HG03439 (cell line): ENCODE results near the gene HELT.
"Not testable (repeated sequence)": the region's sequence is repeated elsewhere in the genome, so short reads cannot be mapped to it uniquely, and the experiment has no call there.

Experiments used
- ATAC-seq: cut with Tn5 transposase; IDR thresholded peaks from one replicate; pipeline ENCODE4 v1.9.1; 2021; ENCODE audit warnings: mild to moderate bottlenecking, moderate library complexity; ENCODE audit not compliant: unreplicated experiment

Gene HELT, protein sequence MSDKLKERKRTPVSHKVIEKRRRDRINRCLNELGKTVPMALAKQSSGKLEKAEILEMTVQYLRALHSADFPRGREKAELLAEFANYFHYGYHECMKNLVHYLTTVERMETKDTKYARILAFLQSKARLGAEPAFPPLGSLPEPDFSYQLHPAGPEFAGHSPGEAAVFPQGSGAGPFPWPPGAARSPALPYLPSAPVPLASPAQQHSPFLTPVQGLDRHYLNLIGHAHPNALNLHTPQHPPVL

DNA sequence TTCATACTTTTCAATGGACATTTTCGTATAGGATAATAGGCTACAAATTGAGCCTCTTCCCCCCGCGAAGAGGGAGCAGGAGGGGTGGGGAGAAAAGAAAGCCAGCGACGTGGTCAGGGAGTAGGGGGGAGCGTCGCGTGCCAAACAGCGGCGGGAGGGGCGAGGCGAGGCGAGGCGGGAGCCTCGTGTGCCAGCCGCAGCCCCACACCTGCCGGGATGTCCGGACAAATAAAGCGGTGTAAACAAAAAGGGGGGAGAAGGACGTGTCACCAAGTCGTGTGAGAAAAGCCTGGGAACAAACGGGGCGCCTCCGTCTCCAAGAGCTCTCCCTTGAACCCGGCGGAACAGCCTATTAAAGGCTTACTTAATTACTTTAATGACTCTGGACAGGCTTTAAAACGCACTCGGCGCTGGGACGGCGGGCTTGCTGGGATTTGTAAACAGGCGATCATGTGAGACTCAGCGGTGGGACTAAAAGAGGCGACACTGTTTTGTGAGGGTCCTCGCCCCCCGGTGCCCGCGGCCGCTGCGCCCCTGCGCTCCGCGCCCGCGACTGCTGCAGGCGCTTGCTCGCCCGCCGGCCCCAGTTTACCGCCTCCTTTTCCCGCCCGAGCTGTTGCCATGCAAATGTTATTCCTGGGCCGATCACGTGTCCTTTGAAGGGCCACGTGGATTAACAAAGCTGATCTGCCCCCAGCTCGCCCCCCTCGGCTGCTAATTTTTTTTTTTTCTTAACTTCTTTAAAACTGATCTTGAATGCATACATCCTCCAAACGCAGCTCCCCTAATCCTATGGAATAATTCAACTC, at the start of gene HELT:
Gene HELT (plus strand): TSS at position 527 of the 809 bp plus-strand sequence. CDS start 439 bp downstream, outside the sequence.
- ATAC-seq = no peak

DNA sequence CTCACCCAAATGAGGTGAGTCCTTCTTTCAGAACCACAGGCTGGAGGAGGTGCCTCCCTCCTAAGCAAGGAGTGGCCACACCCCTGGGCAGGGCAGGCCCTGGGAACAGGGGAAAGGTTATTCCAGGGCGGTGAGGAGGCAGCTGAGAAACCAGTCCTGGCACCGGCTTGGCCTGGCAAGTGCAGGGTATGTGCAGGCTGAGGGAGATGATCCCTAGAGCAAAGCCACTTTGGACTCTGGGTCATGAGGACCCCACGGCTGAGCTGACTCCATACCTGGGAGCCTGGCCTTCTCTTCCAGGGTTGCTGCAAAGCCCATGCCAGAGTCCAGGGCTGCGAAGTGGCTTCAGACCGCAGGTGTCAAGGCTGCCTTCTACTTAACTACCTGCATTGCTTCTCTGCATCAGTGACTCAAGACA, 49.5 kb upstream of the HELT start:
- ATAC-seq = no peak

DNA sequence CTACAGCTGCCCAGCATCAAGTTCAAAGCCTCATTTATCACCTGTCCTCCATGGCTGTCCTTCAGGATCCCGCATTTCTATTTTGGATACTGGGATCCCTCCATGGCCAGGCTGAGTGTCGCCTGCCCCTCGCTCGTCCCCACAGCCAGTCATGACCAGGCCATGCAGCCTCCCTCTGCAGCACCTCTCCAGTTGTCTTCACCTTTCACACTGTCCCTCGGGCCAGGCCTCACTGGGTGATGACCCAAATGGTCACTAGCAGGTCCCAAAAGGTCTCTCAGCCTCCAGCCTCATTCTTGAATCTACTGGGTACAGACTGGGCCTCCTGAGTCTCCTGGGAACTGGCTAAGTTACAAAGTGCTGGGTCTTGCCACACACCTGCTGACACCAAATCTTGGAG, 48.7 kb upstream of the HELT start:
- no peak for ATAC-seq

DNA sequence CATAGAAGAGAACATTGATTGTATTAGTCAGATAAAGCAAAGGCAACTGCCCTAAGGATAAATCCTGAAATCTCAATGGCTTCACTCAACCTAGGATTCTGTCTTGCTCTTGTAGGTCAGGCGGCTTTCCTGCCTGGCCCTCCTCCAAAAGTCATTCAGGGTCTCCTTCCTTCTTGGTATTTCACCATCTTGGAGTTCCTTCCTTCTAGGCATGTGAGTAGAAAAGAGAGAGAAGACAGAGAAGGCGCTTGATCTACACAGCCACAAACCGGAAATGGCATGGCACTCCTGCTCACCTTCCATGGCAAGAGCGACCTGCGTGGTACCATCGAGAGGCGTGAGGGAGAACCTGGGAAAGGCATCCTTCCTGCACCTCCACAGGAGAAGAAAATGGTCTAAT, 45.3 kb upstream of the HELT start:
- no peak for ATAC-seq

DNA sequence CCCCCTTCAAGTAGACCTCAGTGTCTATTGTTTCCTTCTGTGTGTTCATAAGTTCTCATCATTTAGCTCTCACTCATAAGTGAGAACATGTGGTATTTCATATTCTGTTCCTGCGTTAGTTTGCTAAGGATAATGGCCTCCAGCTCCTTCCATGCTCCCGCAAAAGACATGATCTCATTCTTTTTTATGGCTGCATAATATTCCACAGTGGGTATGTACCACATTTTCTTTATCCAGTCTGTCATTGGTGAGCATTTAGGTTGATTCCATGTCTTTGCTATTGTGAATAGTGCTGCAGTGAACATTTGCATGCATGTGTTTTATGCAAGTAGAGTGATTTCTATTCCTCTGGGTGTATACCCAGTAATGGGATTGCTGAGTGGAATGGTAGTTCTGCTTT, 41.9 kb upstream of the HELT start:
- not testable (repeated sequence) for ATAC-seq

DNA sequence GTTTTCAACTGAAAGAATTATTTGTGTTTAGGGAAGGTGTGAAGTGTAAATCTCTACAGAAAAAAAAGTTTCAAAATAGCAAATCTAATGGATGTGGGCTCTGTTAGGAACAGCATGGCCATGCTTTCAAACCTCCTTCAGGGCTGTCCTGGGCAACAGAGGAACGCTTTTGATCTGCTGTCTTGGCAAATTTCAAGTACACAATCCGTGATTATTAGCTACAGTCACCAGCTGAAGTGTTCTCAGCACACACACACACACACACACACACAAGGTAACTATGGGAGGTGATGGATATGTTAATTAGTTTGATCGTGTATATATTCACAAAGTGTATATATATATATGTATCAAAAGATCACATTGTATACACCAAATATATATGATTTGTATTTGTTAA, 40.5 kb upstream of the HELT start:
- no peak for ATAC-seq

DNA sequence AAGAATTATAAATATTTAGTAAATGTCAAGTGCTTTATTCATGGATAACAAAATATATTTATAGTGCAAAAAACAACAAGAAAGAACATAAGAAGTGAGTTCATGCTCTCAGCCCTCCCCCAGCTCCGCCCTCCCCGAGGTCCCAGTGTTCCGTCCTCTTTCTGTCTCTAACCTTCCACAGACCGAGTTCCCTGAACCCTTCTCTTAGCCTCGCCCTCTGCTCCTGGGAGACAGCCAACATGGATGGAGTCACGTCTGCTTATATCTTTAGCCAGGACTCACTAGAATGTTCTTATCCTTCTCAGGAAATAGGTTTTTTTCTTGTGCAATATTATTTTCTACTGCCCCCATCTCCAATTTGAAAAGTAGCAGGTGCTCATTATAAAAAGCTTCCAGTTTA, 40.1 kb upstream of the HELT start:
- ATAC-seq = no peak

DNA sequence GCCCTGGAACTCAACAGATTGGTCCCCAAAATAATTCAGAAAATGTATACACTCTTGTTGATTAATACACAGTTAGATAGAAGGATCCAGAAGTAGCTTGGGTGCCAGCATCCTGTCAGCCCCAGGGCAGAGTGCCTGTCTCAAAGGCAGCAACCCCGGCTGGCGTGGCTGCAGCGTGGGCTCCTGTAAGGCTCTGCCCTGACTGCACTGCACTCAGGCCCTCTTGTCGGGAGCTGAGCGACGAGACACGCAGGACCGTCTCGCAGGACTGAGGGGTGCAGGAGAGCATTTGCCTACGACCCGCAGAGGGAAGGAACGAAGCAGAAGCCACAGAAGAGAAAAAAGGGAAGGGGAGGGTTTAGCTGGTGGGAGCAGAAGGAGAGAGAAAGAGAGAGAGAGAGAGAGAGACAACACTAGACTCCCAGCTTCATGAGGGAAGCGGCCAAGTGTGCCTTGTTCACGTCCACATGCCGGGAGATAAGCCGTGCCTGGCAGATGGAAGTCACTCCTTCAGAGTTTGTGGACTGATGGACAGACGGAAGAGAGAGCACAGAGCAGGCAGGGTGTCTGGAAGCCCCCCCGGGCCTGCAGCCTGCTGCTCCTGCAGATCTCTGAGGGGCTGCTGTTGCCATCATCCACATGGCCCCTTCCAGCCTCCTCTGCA, 38.7 kb upstream of the HELT start:
- ATAC-seq = no peak

DNA sequence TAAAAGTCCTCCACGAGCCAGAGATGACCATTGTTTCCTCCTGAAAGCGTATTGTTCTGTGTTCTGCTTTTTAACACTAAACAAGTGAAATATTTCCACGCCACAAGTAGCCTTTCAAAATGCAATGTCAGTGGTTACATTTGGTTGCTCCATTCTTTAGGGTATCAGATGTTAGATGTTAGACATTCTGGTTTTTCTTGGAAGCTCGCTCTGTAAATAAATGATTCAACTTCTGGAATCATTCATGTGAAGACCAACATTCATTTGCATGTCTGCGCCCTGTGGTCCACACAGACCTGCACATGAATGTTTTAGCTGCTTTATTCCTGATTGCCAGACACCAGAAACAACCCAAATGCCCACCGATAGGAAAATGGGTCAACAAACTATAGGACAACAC, 38.0 kb upstream of the HELT start:
- no peak for ATAC-seq

DNA sequence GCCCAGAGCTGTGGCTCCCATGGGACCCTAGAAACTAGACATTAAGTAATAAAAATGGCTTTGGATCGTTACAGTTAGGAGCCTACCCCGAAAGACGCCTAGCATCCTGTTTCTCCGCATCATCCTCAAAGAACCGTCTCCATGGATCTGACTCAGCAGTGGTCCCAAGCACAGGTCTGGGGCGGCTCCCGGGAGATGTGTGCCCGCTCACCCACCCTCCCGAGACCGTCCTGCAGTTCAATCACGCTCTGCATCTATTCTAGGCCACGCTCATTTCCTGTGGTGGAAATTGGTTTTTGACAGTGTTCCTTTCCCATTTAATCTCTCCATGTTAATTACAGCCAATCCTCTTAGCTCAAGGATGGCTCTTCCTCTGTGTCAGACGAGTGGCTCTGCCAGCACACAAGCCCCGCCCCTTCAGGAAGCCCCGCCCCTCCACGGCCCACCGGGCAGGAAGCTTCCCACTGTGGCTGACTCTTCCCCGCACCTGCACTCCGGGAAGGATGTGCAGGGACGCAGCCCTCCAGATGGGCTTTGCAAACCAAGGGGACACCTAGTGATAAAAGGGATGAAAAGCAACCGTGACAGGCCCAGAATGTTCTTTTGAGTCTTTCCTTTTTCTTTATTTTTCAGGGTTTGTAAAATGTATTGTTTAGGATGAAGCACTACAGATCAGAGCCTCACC, 34.5 kb upstream of the HELT start:
- peak; percentile 58 for ATAC-seq

DNA sequence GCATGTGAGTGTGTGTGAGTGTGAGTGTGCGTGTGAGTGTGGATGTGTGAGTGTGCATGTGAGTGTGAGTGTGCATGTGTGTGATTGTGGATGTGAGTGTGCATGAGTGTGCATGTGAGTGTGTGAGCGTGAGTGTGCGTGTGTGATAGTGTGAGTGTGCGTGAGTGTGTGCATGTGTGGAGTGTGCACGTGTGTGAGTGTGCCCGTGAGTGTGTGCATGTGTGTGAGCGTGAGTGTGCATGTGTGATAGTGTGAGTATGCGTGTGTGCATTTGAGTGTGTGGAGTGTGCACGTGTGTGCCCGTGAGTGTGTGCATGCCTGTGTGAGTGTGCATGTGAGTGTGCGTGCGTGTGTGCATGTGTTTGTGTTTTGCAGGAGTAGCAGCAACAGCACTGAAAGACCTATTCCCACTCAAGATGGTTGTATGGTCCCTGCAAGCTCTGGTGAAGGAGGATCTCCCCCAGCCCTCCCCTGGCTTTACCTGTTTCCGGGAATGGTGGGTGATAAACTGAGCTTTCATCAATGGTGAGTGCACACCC, 30.7 kb upstream of the HELT start:
- no peak for ATAC-seq

DNA sequence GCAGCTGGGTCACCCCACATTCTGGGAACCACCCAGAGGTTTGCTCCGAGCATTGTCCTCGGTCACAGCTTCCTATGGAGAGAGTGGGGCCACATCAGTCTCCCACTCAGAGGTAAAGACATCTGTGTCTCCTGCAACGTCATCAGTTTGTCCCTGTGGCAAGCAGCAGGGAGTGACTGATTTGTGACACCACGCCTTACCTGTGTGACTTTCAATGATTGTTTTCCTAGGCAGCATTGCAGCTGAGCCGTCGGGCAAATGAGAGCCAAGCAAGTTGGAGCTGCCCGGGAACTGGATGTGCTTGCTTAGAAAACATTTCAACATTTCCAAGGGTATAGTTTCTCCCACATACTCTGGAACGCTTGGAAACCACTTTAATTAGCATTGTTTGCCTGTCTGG, 29.7 kb upstream of the HELT start:
- ATAC-seq = no peak

DNA sequence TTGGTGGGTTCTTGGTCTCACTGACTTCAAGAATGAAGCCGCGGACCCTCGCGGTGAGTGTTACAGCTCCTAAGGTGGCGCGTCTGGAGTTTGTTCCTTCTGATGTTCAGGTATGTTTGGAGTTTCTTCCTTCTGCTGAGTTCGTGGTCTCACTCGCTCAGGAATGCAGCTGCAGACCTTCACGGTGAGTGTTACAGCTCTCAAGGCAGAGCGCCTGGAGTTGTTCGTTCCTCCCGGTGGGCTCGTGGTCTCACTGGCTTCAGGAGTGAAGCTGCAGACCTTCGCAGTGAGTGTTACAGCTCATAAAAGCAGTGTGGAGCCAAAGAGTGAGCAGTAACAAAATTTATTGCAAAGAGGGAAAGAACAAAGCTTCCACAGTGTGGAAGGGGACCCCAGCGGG, 29.0 kb upstream of the HELT start:
- ATAC-seq = not testable (repeated sequence)

DNA sequence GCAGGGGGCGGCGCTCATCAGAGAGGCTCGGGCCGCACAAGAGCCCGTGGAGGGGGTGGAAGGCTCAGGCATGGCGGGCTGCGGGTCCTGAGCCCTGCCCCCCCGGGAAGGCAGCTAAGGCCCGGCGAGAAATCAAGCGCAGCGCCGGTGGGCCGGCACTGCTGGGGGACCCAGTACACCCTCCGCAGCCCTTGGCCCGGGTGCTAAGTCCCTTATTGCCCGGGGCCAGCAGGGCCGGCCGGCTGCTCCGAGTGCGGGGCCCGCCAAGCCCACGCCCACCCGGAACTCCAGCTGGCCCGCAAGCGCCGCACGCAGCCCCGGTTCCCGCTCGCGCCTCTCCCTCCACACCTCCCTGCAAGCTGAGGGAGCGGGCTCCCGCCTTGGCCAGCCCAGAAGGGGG, 28.2 kb upstream of the HELT start:
- ATAC-seq = not testable (repeated sequence)

DNA sequence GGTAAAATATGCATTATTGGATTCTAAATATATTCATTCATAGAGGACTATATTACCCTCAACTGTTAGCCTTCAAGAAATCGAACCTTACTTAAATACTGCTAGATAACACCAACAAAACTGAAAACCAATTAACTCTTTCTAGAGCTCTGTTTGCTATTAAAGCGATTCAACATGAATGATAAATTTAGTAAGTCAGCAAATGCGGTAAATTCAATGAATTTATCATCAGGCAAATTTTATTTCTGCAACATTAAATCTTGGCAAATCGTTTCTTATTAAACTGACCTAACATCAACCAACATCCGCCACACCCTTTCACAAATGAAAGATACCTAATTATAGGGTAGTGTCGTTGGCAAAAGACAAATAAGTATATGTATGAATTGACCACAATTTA, 26.4 kb upstream of the HELT start:
- ATAC-seq = no peak

DNA sequence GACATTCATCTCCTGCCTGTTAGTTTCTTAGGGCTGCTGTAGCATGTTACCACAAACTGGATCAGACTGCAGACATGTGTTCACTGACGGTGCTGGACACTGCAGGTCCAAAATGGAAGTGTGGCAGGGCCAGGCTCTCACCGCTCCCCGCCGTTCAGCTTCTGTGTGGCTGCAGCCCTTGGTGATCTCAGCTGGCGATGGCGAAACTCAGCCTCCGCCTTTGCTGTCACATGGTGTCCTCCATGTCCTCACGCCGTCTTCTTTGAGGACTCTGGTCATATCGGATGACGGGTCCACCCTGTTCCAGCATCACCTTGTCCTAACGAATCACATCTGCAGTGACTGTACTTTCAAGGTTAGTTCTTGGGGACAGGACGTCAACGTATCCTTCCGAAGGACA, 25.9 kb upstream of the HELT start:
- no peak for ATAC-seq

DNA sequence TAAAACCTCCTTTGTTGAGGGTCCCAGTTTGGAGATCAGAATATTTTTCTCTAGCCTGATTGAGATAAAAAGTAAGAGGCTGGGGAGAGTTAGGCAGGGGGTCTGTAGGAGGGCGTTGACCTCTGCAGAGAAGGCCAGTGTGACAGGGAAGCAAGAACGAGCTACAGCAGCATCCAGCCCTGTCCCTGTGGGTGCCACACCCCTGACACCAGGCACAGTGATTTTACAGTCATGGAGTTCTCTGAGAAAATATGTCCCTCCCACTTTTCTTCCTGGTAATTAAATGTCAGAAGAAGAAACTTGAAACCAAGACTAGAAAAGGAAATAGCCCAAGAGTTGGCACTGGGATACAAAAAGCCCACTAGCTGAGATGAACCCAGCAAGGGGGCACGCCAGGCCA, 25.0 kb upstream of the HELT start:
- no peak for ATAC-seq

DNA sequence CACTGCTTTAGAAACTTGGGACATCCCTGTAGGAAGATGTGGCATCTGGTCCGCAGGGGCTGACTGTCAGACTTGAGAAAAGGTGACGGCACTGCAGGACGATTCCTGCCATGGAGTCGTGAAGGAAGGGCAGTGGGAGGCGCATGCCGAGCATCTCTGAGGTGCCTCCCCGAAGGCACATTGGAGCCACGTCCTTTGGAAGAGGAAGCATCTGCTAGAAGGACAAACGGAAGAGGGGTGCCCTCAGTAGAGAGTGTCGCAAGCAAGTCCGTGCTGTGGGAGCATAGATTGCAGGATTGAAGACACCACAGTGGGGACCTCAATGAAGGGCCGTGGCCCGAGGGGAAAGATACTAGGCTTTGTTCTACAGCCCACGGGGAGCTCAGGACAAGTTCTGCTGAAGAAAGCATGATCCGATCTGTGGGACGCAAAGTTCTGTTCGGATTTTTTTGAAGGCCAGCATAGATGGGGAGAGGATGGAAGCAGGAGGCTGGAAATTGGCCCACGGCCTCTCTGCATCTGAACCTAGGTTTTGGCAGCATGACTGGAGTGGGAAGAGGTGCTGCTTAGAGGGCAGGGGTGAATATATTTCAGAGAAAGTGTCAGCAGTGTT, 24.2 kb upstream of the HELT start:
- no peak for ATAC-seq

DNA sequence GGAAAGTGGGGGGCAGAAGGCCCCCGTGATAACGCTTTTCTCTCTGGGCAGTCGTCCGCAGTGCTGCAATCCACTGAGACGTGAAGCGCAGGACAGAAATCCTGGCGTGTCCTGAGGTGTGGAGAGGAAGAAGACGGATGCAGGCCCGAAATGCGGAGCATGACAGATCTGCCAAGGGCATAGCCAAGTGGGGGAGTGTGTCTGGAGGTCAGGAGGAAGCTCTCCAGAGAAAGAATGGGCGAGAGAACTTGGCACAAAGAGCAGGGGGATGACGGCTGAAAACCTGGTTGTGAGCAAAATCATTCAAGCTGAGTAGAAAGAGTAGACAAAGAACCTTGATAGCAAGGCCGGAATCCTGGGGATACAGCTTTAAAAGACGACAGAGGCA, 23.7 kb upstream of the HELT start:
- ATAC-seq = no peak

DNA sequence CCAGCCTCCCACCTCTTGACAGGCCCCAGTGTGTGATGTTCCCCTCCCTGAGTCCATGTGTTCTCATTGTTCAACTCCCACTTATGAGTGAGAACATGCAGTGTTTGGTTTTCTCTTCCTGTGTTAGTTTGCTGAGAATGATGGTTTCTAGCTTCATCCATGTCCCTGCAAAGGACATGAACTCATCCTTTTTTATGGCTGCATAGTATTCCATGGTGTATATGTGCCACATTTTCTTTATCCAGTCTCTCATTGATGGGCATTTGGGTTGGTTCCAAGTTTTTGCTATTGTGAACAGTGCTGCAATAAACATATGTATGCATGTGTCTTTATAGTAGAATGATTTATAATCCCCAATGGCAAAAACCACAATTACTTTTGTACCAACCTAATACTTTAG, 20.6 kb upstream of the HELT start:
- not testable (repeated sequence) for ATAC-seq

DNA sequence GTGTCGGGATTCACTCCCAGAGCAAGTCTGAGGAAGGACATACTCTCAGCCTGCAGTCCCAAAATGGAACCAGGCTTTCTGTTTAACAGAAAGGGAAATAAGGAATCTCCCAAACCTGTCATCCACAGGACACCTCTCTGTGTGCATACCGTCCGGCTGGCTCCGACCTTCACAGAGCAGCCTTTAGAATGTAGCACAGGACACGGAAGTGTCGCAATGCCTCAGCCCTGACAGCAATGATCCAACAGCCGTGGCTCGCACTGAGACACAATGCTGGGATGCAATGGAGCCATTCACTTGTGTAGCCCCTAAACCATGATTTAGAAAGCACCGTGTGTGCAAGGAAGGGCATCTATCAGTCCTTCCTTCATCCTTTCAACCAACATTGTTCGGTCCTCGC, 15.5 kb upstream of the HELT start:
- no peak for ATAC-seq
